WI38 (cell line): ENCODE results near the gene DHRSX.

Experiments used
- H3K4me3 ChIP-seq: 2 replicates; pipeline ENCODE4 v1.5.1; 2011; ENCODE audit warnings: low read depth, mild to moderate bottlenecking, control low read depth, low read length
- CTCF ChIP-seq: IDR thresholded peaks from 2 replicates; pipeline ENCODE4 v1.5.1; 2012; ENCODE audit warnings: low read depth, mild to moderate bottlenecking, control low read depth, low read length

DHRSX gene

GRCh38 chrX:2501559-2502102 lies 855 bp upstream of the DHRSX start:
- TF ChIP-seq CTCF, result no peak
- no peak overlapping the region for H3K4me3 ChIP-seq

- TF ChIP-seq CTCF, result no peak
- peak overlapping the region; percentile 82 for H3K4me3 ChIP-seq
These were observed 529 bp downstream of the DHRSX start for GRCh38 chrX:2500091-2500802.

GRCh38 chrX:2499507-2499906 lies 1.3 kb downstream of the DHRSX start:
- TF ChIP-seq CTCF, result no peak

GRCh38 chrX:2498781-2499302 lies 1.9 kb downstream of the DHRSX start:
- peak overlapping the region; percentile 82 for H3K4me3 ChIP-seq
- no peak for TF ChIP-seq CTCF

More at GRCh38 chrX:2499507-2499906, 1.3 kb downstream of the DHRSX start:
- peak overlapping the region; percentile 82 for H3K4me3 ChIP-seq

GRCh38 chrX:2497961-2498780 lies 2.6 kb downstream of the DHRSX start:
- H3K4me3 ChIP-seq, result peak overlapping the region; percentile 82
- no peak for TF ChIP-seq CTCF

- no peak overlapping the region for H3K4me3 ChIP-seq
- no peak for TF ChIP-seq CTCF
These were observed 5.2 kb downstream of the DHRSX start for GRCh38 chrX:2495595-2495994.
